Upper lobe of left lung (tissue), 4 donors: ENCODE results near the gene WDR44.

ENCODE experiments used
- EP300 ChIP-seq, 4 donors: sonication (generic); formaldehyde crosslinking; IDR thresholded peaks; one replicate each; pipeline ENCODE4 v1.5.1; 2017; ENCODE audit warnings: antibody characterized with exemption in 4 of 4, control low read depth in 2 of 4
- POLR2A ChIP-seq, 4 donors: fragments of 450-650 bp; IDR thresholded peaks; one replicate each; pipeline ENCODE4 v1.5.1; 2016 to 2017; ENCODE audit warnings: antibody characterized with exemption in 4 of 4, mild to moderate bottlenecking in 2 of 4
- POLR2AphosphoS5 ChIP-seq, 2 donors: sonication (generic); formaldehyde crosslinking; IDR thresholded peaks; one replicate each; pipeline ENCODE4 v1.5.1; 2017; ENCODE audit warnings: antibody characterized with exemption in 2 of 2
- TF ChIP-seq, protein P1 (sequence below), 6 experiments: fragments of 450-650 bp in 4 of 6; fragments of 200-600 bp in 2 of 6; sonication (generic) in 2 of 6; IDR thresholded peaks; one replicate each; pipeline ENCODE4 v1.5.1; 2016 to 2019; ENCODE audit warnings: antibody characterized with exemption in 6 of 6

DNA sequence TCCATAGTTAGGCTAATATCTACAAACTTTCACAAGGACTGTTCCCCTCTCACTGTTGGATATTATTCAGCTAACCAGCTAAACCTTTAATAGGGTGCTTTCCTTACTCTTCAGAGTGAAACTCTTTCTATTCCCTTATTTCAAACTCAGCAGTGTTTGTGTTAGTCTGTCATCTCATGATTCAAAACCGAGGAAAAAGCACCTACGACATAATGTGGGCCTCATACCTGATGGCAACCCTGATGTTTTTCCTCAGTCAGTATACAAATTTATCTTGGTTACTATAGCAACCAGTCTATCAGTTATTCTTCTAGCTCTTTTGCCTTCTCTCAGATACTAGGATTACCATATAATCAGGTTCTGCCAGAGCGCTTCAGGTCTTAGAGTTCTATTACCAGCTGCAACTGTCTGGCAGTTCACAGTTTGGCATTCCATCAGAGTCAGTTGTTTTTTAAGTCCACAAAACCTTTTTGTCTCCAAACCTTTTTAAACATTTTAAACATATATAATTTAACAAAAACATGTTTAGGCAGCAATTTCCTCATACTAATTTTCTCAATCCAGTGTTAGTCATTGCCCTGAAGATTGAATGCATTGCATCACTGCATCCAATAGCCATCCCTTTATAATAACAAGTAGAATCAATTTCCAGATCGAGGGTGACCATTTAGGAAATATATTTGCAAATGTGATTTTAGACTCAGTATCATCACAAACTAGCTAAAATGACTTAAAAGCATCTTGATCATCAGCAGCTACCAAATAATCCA, 7.4 kb downstream of the WDR44 start:
- TF ChIP-seq, protein P1, sequence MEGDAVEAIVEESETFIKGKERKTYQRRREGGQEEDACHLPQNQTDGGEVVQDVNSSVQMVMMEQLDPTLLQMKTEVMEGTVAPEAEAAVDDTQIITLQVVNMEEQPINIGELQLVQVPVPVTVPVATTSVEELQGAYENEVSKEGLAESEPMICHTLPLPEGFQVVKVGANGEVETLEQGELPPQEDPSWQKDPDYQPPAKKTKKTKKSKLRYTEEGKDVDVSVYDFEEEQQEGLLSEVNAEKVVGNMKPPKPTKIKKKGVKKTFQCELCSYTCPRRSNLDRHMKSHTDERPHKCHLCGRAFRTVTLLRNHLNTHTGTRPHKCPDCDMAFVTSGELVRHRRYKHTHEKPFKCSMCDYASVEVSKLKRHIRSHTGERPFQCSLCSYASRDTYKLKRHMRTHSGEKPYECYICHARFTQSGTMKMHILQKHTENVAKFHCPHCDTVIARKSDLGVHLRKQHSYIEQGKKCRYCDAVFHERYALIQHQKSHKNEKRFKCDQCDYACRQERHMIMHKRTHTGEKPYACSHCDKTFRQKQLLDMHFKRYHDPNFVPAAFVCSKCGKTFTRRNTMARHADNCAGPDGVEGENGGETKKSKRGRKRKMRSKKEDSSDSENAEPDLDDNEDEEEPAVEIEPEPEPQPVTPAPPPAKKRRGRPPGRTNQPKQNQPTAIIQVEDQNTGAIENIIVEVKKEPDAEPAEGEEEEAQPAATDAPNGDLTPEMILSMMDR (IDR thresholded peaks at IDR 0.05): no peak
- TF ChIP-seq EP300 (IDR thresholded peaks at IDR 0.05) (no peak), POLR2AphosphoS5 (IDR thresholded peaks at IDR 0.05) (no peak), POLR2A (IDR thresholded peaks at IDR 0.05) (no peak)
